Activated T-helper 1 cell treated with anti-CD3 and anti-CD28 coated beads, Interleukin-12 subunit alpha, Interleukin-12 subunit beta, Interleukin-2, Interleukin-4 antibody, amounts not matched to agents 30 ng/mL and 10 ng/mL and 1 ng/mL, durations not matched to agents 14 hours and 24 hours and 36 hours (primary cell): ENCODE results near the gene POLE4. TPM values are rescaled to one million over a fixed set of nuclear protein-coding genes. Genes with fewer than 3 reads are reported as not detected.

Source experiments
- DNase-seq: peaks from one replicate; pipeline ENCODE4 v3.0.0; 2021; ENCODE audit warnings: low spot score
- H3K27ac Mint-ChIP-seq: one replicate; pipeline ENCODE4 v1.8.0; 2021; ENCODE audit warnings: mild to moderate bottlenecking, mixed read lengths
- H3K27me3 Mint-ChIP-seq: one replicate; pipeline ENCODE4 v1.8.0; 2022; ENCODE audit warnings: mild to moderate bottlenecking, moderate library complexity, mixed read lengths; ENCODE audit not compliant: insufficient read depth
- H3K36me3 Mint-ChIP-seq: one replicate; pipeline ENCODE4 v1.8.0; 2021; ENCODE audit warnings: low read depth, mixed read lengths
- H3K4me1 Mint-ChIP-seq: one replicate; pipeline ENCODE4 v1.8.0; 2021; ENCODE audit warnings: low read depth, mixed read lengths
- H3K4me3 Mint-ChIP-seq: one replicate; pipeline ENCODE4 v1.8.0; 2021; ENCODE audit warnings: mild to moderate bottlenecking, moderate library complexity, mixed read lengths
- H3K9me3 Mint-ChIP-seq: one replicate; pipeline ENCODE4 v1.8.0; 2021; ENCODE audit warnings: mixed read lengths
- intact Hi-C: fragments of 100-400 bp; cut with micrococcal nuclease; formaldehyde crosslinking; loops from one replicate; pipeline ENCODE4 v1.15.1; 2024
- total RNA-seq: library from RNA; stranded (reverse); gene quantifications from 2 replicates; pipeline ENCODE4 v1.2.3, GENCODE V29; 2022

The POLE4 gene
- total RNA-seq, 1 donor from 2014 or later = 48.4 TPM

GRCh38 chr2:74925361-74925786 lies 33.1 kb upstream of the POLE4 start:
- Mint-ChIP-seq H3K27me3 (peaks cover 7% of the 10 kb centered on the region), H3K36me3 (no peaks in the 10 kb centered on the region), H3K27ac (no peak overlapping the region), H3K9me3 (no peaks in the 10 kb centered on the region), H3K4me1 (no peaks in the 10 kb centered on the region), H3K4me3 (no peak overlapping the region)
- DNase-seq = no peak
- intact Hi-C loops = no loop called here

GRCh38 chr2:74927621-74928020 lies 30.8 kb upstream of the POLE4 start:
- no peaks in the 10 kb centered on the region for H3K4me1 Mint-ChIP-seq
- H3K27me3 Mint-ChIP-seq = peaks cover 2% of the 10 kb centered on the region
- H3K9me3 Mint-ChIP-seq = no peaks in the 10 kb centered on the region
- intact Hi-C loops = no loop called here
- no peaks in the 10 kb centered on the region for H3K36me3 Mint-ChIP-seq
- no peak overlapping the region for H3K4me3 Mint-ChIP-seq
- no peak overlapping the region for H3K27ac Mint-ChIP-seq
- DNase-seq = no peak

- intact Hi-C loops = no loop called here
- no peak overlapping the region for H3K27ac Mint-ChIP-seq
- DNase-seq = no peak
- peaks cover 2% of the 10 kb centered on the region for H3K27me3 Mint-ChIP-seq
- H3K4me3 Mint-ChIP-seq = no peak overlapping the region
- no peaks in the 10 kb centered on the region for H3K9me3 Mint-ChIP-seq
- no peaks in the 10 kb centered on the region for H3K36me3 Mint-ChIP-seq
- no peaks in the 10 kb centered on the region for H3K4me1 Mint-ChIP-seq
Observed at GRCh38 chr2:74930811-74931486, 27.5 kb upstream of the POLE4 start.

GRCh38 chr2:74931940-74932339 lies 26.5 kb upstream of the POLE4 start:
- intact Hi-C loops = no loop called here
- H3K27ac Mint-ChIP-seq = no peak overlapping the region
- no peak for DNase-seq
- H3K36me3 Mint-ChIP-seq = no peaks in the 10 kb centered on the region
- H3K4me1 Mint-ChIP-seq = no peaks in the 10 kb centered on the region
- H3K4me3 Mint-ChIP-seq = no peak overlapping the region
- no peaks in the 10 kb centered on the region for H3K9me3 Mint-ChIP-seq
- peaks cover 4% of the 10 kb centered on the region for H3K27me3 Mint-ChIP-seq

- H3K4me1 Mint-ChIP-seq = no peaks in the 10 kb centered on the region
- peaks cover 7% of the 10 kb centered on the region for H3K27me3 Mint-ChIP-seq
- no peak for DNase-seq
- no peaks in the 10 kb centered on the region for H3K9me3 Mint-ChIP-seq
- H3K4me3 Mint-ChIP-seq = no peak overlapping the region
- H3K36me3 Mint-ChIP-seq = no peaks in the 10 kb centered on the region
- intact Hi-C loops = no loop called here
- H3K27ac Mint-ChIP-seq = no peak overlapping the region
Observed at GRCh38 chr2:74935975-74936391, 22.5 kb upstream of the POLE4 start.

GRCh38 chr2:74937221-74937880 lies 21.1 kb upstream of the POLE4 start:
- no peak for DNase-seq
- Mint-ChIP-seq H3K27ac (no peak overlapping the region), H3K36me3 (no peaks in the 10 kb centered on the region), H3K4me3 (no peak overlapping the region), H3K4me1 (no peaks in the 10 kb centered on the region), H3K27me3 (peaks cover 5% of the 10 kb centered on the region), H3K9me3 (no peaks in the 10 kb centered on the region)
- intact Hi-C loops = no loop called here

- H3K4me3 Mint-ChIP-seq = no peak overlapping the region
- intact Hi-C loops = no loop called here
- peaks cover 5% of the 10 kb centered on the region for H3K27me3 Mint-ChIP-seq
- no peak overlapping the region for H3K27ac Mint-ChIP-seq
- no peaks in the 10 kb centered on the region for H3K36me3 Mint-ChIP-seq
- H3K4me1 Mint-ChIP-seq = no peaks in the 10 kb centered on the region
- H3K9me3 Mint-ChIP-seq = no peaks in the 10 kb centered on the region
- no peak for DNase-seq
Observed at GRCh38 chr2:74938264-74938663, 20.2 kb upstream of the POLE4 start.

- Mint-ChIP-seq H3K36me3 (peaks cover under 1% of the 10 kb centered on the region), H3K27me3 (peaks cover 5% of the 10 kb centered on the region), H3K27ac (no peak overlapping the region), H3K9me3 (no peaks in the 10 kb centered on the region), H3K4me3 (no peak overlapping the region), H3K4me1 (peaks cover 4% of the 10 kb centered on the region)
- DNase-seq = no peak
- intact Hi-C loops = no loop called here
Observed at GRCh38 chr2:74939919-74940812, 18.3 kb upstream of the POLE4 start.

- Mint-ChIP-seq H3K27me3 (peaks cover 5% of the 10 kb centered on the region), H3K4me1 (peaks cover 12% of the 10 kb centered on the region), H3K4me3 (no peak overlapping the region), H3K27ac (no peak overlapping the region), H3K36me3 (peaks cover 2% of the 10 kb centered on the region), H3K9me3 (no peaks in the 10 kb centered on the region)
- intact Hi-C loops = no loop called here
- no peak for DNase-seq
Observed at GRCh38 chr2:74941284-74941683, 17.2 kb upstream of the POLE4 start.

GRCh38 chr2:74942263-74942662 lies 16.2 kb upstream of the POLE4 start:
- no peaks in the 10 kb centered on the region for H3K9me3 Mint-ChIP-seq
- H3K36me3 Mint-ChIP-seq = peaks cover 4% of the 10 kb centered on the region
- peaks cover 2% of the 10 kb centered on the region for H3K27me3 Mint-ChIP-seq
- no peak overlapping the region for H3K4me3 Mint-ChIP-seq
- H3K27ac Mint-ChIP-seq = no peak overlapping the region
- H3K4me1 Mint-ChIP-seq = peaks cover 12% of the 10 kb centered on the region
- intact Hi-C loops = no loop called here
- no peak for DNase-seq

- Mint-ChIP-seq H3K9me3 (peaks cover under 1% of the 10 kb centered on the region), H3K36me3 (peaks cover 8% of the 10 kb centered on the region), H3K4me3 (no peak overlapping the region), H3K4me1 (peaks cover 12% of the 10 kb centered on the region), H3K27me3 (peaks cover 2% of the 10 kb centered on the region), H3K27ac (no peak overlapping the region)
- DNase-seq = no peak
- intact Hi-C loops = no loop called here
Observed at GRCh38 chr2:74944987-74945787, 13.3 kb upstream of the POLE4 start.

- no peak for DNase-seq
- intact Hi-C loops = no loop called here
- H3K27ac Mint-ChIP-seq = no peak overlapping the region
- peaks cover 11% of the 10 kb centered on the region for H3K36me3 Mint-ChIP-seq
- H3K4me3 Mint-ChIP-seq = no peak overlapping the region
- peaks cover 2% of the 10 kb centered on the region for H3K27me3 Mint-ChIP-seq
- H3K9me3 Mint-ChIP-seq = peaks cover 4% of the 10 kb centered on the region
- H3K4me1 Mint-ChIP-seq = peaks cover 12% of the 10 kb centered on the region
Observed at GRCh38 chr2:74945788-74946331, 12.6 kb upstream of the POLE4 start.
